IMR-90 (cell line): ENCODE data around the gene MKNK2. TPM values are rescaled to one million over a fixed set of nuclear protein-coding genes. Genes with fewer than 3 reads are reported as not detected.
A peak's percentile ranks its signal among the peaks of the same experiment; 100 is the strongest.

ENCODE experiments used
- ATAC-seq: fragments of 200-7000 bp; cut with Tn5 transposase; 2 replicates; pipeline ENCODE4 v1.9.1; 2020; ENCODE audit warnings: low read depth, mild to moderate bottlenecking, moderate library complexity
- BruUV-seq: library from RNA; stranded (reverse); fragments of 400-500 nt; replicated peaks from 2 replicates; lab custom pipeline; 2021; lab: Mats Ljungman, UMichigan
- CTCF ChIA-PET: fragments of 300-600 bp; formaldehyde crosslinking; extraction: SDS; loops from one replicate; lab custom pipeline; 2021; ENCODE audit warnings: antibody characterized with exemption; lab: Yijun Ruan, JAX
- POLR2A ChIA-PET: fragments of 300-600 bp; sonication (Branson Sonifier 250); formaldehyde crosslinking; loops from one replicate; lab custom pipeline; 2022; ENCODE audit warnings: antibody characterized with exemption; ENCODE audit not compliant: unreplicated experiment; lab: Charles Lee
- DNase-seq: peaks from one replicate; pipeline ENCODE4 v3.0.0; 2013
- H2AFZ ChIP-seq: replicated peaks from 2 replicates; pipeline ENCODE3; 2013; ENCODE audit warnings: low read length, mild to moderate bottlenecking; ENCODE audit not compliant: poor library complexity
- H2AK5ac ChIP-seq: 2 replicates; pipeline ENCODE4 v1.6.1; 2013; ENCODE audit warnings: low read depth, low read length, inconsistent platforms
- H2AK9ac ChIP-seq: replicated peaks from 2 replicates; pipeline ENCODE3; 2013; ENCODE audit warnings: mild to moderate bottlenecking, low read depth, low read length, moderate library complexity; ENCODE audit not compliant: poor library complexity
- H2BK120ac ChIP-seq: 2 replicates; pipeline ENCODE4 v1.6.1; 2013; ENCODE audit warnings: low read depth, low read length, inconsistent platforms
- H2BK15ac ChIP-seq: 3 replicates; pipeline ENCODE4 v1.6.1; 2013; ENCODE audit warnings: low read depth, low read length, inconsistent platforms
- H2BK20ac ChIP-seq: 2 replicates; pipeline ENCODE4 v1.6.1; 2013; ENCODE audit warnings: low read depth, mild to moderate bottlenecking, inconsistent platforms, low read length, moderate library complexity
- H2BK5ac ChIP-seq: 2 replicates; pipeline ENCODE4 v1.6.1; 2013; ENCODE audit warnings: mild to moderate bottlenecking, low read depth, low read length, inconsistent platforms; ENCODE audit not compliant: poor library complexity, severe bottlenecking
- H3K14ac ChIP-seq: replicated peaks from 2 replicates; pipeline ENCODE4 v1.6.1; 2013; ENCODE audit warnings: low read depth, low read length, inconsistent platforms
- H3K18ac ChIP-seq: 2 replicates; pipeline ENCODE4 v1.6.1; 2013; ENCODE audit warnings: low read depth, low read length, control low read depth
- H3K23ac ChIP-seq: 2 replicates; pipeline ENCODE4 v1.6.1; 2013; ENCODE audit warnings: low read depth, low read length, inconsistent platforms
- H3K27ac ChIP-seq: 2 replicates; pipeline ENCODE4 v1.5.1; 2013; ENCODE audit warnings: mild to moderate bottlenecking, control low read depth, low read length; ENCODE audit not compliant: insufficient read depth
- H3K27me3 ChIP-seq: 2 replicates; pipeline ENCODE4 v1.6.1; 2013; ENCODE audit warnings: low read length; ENCODE audit not compliant: control insufficient read depth, insufficient read depth
- H3K36me3 ChIP-seq: 2 replicates; pipeline ENCODE4 v1.6.1; 2013; ENCODE audit warnings: low read length, mixed read lengths; ENCODE audit not compliant: control insufficient read depth, insufficient read depth
- H3K4ac ChIP-seq: 2 replicates; pipeline ENCODE4 v1.6.1; 2013; ENCODE audit warnings: low read depth, low read length, inconsistent platforms
- H3K4me1 ChIP-seq: 2 replicates; pipeline ENCODE4 v1.6.1; 2013; ENCODE audit warnings: low read length, mixed read lengths; ENCODE audit not compliant: control insufficient read depth, insufficient read depth
- H3K4me2 ChIP-seq: 2 replicates; pipeline ENCODE4 v1.6.1; 2013; ENCODE audit warnings: low read depth, mild to moderate bottlenecking, control low read depth, low read length, moderate library complexity
- H3K4me3 ChIP-seq: 2 replicates; pipeline ENCODE4 v1.5.1; 2013; ENCODE audit warnings: low read depth, mild to moderate bottlenecking, control low read depth, low read length, moderate library complexity; ENCODE audit not compliant: insufficient read depth
- H3K56ac ChIP-seq: 2 replicates; pipeline ENCODE4 v1.6.1; 2013; ENCODE audit warnings: low read length, inconsistent platforms; ENCODE audit not compliant: insufficient read depth; ENCODE audit errors: extremely low read depth
- H3K79me1 ChIP-seq, 2 experiments: 2 replicates each; pipeline ENCODE4 v1.6.1; 2013; ENCODE audit warnings: low read length in 2 of 2, inconsistent platforms in 1 of 2, low read depth in 1 of 2
- H3K9ac ChIP-seq: 2 replicates; pipeline ENCODE4 v1.6.1; 2013; ENCODE audit warnings: low read depth, low read length, control low read depth
- H3K9me1 ChIP-seq: 2 replicates; pipeline ENCODE4 v1.6.1; 2013; ENCODE audit warnings: low read length, inconsistent platforms; ENCODE audit not compliant: insufficient read depth
- H3K9me3 ChIP-seq: 2 replicates; pipeline ENCODE4 v1.6.1; 2013; ENCODE audit warnings: low read length; ENCODE audit not compliant: control insufficient read depth, insufficient read depth
- H4K20me1 ChIP-seq: 2 replicates; pipeline ENCODE4 v1.6.1; 2013; ENCODE audit warnings: low read length, inconsistent platforms; ENCODE audit not compliant: insufficient read depth
- H4K5ac ChIP-seq: 2 replicates; pipeline ENCODE4 v1.6.1; 2013; ENCODE audit warnings: mild to moderate bottlenecking, low read depth, low read length, control low read depth
- H4K8ac ChIP-seq, 2 experiments: 2 replicates each; pipeline ENCODE4 v1.6.1; 2013; ENCODE audit warnings: low read depth in 2 of 2, low read length in 2 of 2, control low read depth in 1 of 2, inconsistent platforms in 1 of 2
- H4K91ac ChIP-seq: 2 replicates; pipeline ENCODE4 v1.6.1; 2013; ENCODE audit warnings: low read depth, low read length, inconsistent platforms; ENCODE audit not compliant: insufficient read depth
- RCOR1 ChIP-seq: IDR thresholded peaks from 2 replicates; pipeline ENCODE4 v1.6.1; 2012; ENCODE audit warnings: mild to moderate bottlenecking, low read length, improper control_type of control experiment; ENCODE audit not compliant: insufficient replicate concordance
- RFX5 ChIP-seq: IDR thresholded peaks from 2 replicates; pipeline ENCODE4 v1.8.0; 2012; ENCODE audit warnings: low read depth, mild to moderate bottlenecking, low read length, moderate library complexity
- WGBS, 2 experiments: methylation state at CpG; one replicate each; pipeline versions ENCODE4 v1.1.5 to v1.1.7; 2013; ENCODE audit warnings: missing lambda C conversion rate in 2 of 2; ENCODE audit not compliant: insufficient read length in 1 of 2; ENCODE audit errors: extremely low coverage in 2 of 2; 5-methylcytosine and 5-hydroxymethylcytosine counted together
- dilution Hi-C: fragments of 300-500 bp; cut with HindIII; formaldehyde crosslinking; loops from one replicate; pipeline ENCODE4 v1.14.3; 2018; ENCODE audit warnings: low sequenced_read_pairs; ENCODE audit not compliant: unreplicated experiment
- in situ Hi-C: fragments of 300-500 bp; cut with MboI; formaldehyde crosslinking; loops from 3 replicates; pipeline ENCODE4 v1.14.3; 2019; ENCODE audit warnings: low sequenced_read_pairs, inconsistent platforms, mixed read lengths
- intact Hi-C: fragments of 100-400 bp; cut with micrococcal nuclease; formaldehyde crosslinking; loops from 2 replicates; pipeline ENCODE4 v1.10.0; 2022
- polyA plus RNA-seq, 3 experiments: library from polyadenylated mRNA; depleted of rRNA; stranded (reverse); fragments of >200 nt; gene quantifications; 2 replicates each; pipeline ENCODE4 v1.2.3, GENCODE V29; 2012; ENCODE audit warnings: low replicate concordance in 1 of 3
- total RNA-seq: library from RNA; depleted of rRNA; stranded (reverse); fragments of >200 nt; gene quantifications from 2 replicates; pipeline ENCODE4 v1.2.3, GENCODE V29; 2012

The MKNK2 gene
- total and polyA plus RNA-seq, 2 of the 4 experiments (the other 2 are of a cell fraction), result 21.9 to 31.8 TPM

GRCh38 chr19:2041433-2041682 is 9.7 kb downstream of the MKNK2 start:
- dilution Hi-C loops (no loop called here), intact Hi-C loops (no loop called here), in situ Hi-C loops (no loop called here)
- TF ChIP-seq RFX5 (no peak), RCOR1 (no peak)
- no peak overlapping the region for H3K18ac ChIP-seq
- no peak for DNase-seq
- CTCF ChIA-PET, result no interaction called here
- no peak overlapping the region for H3K27ac ChIP-seq
- no peak overlapping the region for H2AFZ ChIP-seq
- no peak overlapping the region for H3K56ac ChIP-seq
- H2BK20ac ChIP-seq, result no peak overlapping the region
- no peak overlapping the region for H3K4me3 ChIP-seq
- 0 out of 2 replicates have a peak, but pooled peaks cover 4% of the 10 kb centered on the region for H3K9me1 ChIP-seq
- peaks cover 5 to 30% of the 10 kb centered on the region in 2 experiments; a peak in 3 of 4 replicates for H3K79me1 ChIP-seq
- H2AK5ac ChIP-seq, result no peak overlapping the region; the same call in 1 of the 2 replicates
- H3K4ac ChIP-seq, result no peak overlapping the region
- peaks cover 54% of the 10 kb centered on the region for H3K36me3 ChIP-seq
- H3K14ac ChIP-seq, result no peak overlapping the region
- no peak overlapping the region for H3K9ac ChIP-seq
- H2AK9ac ChIP-seq, result peak overlapping the region; percentile 44
- H4K20me1 ChIP-seq, result peaks cover 20% of the 10 kb centered on the region
- no peak overlapping the region for H3K4me2 ChIP-seq
- no peak overlapping the region; a peak in 1 of 4 replicates for H4K8ac ChIP-seq
- H3K9me3 ChIP-seq, result no peaks in the 10 kb centered on the region
- H3K23ac ChIP-seq, result no peak overlapping the region
- peak overlapping the region; percentile 53 for H2BK5ac ChIP-seq
- WGBS, 2 experiments, result 100% methylated on average over 2 of the region's 6 CpGs; no CpG with 5 or more reads in 1 of the 2 experiments
- no peak overlapping the region for H4K91ac ChIP-seq
- BruUV-seq, result no TSS peak
- H2BK15ac ChIP-seq, result no peak overlapping the region
- no peak for ATAC-seq
- H3K4me1 ChIP-seq, result peaks cover 14% of the 10 kb centered on the region
- H2BK120ac ChIP-seq, result no peak overlapping the region
- H3K27me3 ChIP-seq, result no peaks in the 10 kb centered on the region
- H4K5ac ChIP-seq, result peak overlapping the region; percentile 65; the same call in 1 of the 2 replicates
- POLR2A ChIA-PET, result no interaction called here
